GM12864 (cell line): ENCODE results near the gene HBS1L.

Source experiments
- DNase-seq: peaks from one replicate; pipeline ENCODE4 v3.0.0-alpha.2; 2011; ENCODE audit warnings: low read depth
- H3K4me3 ChIP-seq: 2 replicates; pipeline ENCODE4 v1.5.1; 2011; ENCODE audit warnings: mild to moderate bottlenecking, low read depth, low read length, control low read depth
- CTCF ChIP-seq: IDR thresholded peaks from 2 replicates; pipeline ENCODE4 v1.5.1; 2011; ENCODE audit warnings: low read depth, mild to moderate bottlenecking, moderate library complexity, low read length, control low read depth, inconsistent platforms; ENCODE audit errors: missing control alignments

Gene HBS1L

GRCh38 chr6:134911547-134911946 is 143.1 kb downstream of the HBS1L start:
- no peak for DNase-seq
- TF ChIP-seq CTCF: no peak
- no peak overlapping the region for H3K4me3 ChIP-seq

GRCh38 chr6:134910593-134910935 is 144.1 kb downstream of the HBS1L start:
- TF ChIP-seq CTCF: no peak
- H3K4me3 ChIP-seq: no peak overlapping the region
- no peak for DNase-seq
